ENCODE measurements around the gene INTS11. TPM values are rescaled to one million over a fixed set of nuclear protein-coding genes. Genes with fewer than 3 reads are reported as not detected.

Gene INTS11
- total and polyA plus RNA-seq, 2 of the 8 experiments (the other 6 are each of a cell fraction or from before 2014, with no cell fraction given), result 113 to 243 TPM

DNA sequence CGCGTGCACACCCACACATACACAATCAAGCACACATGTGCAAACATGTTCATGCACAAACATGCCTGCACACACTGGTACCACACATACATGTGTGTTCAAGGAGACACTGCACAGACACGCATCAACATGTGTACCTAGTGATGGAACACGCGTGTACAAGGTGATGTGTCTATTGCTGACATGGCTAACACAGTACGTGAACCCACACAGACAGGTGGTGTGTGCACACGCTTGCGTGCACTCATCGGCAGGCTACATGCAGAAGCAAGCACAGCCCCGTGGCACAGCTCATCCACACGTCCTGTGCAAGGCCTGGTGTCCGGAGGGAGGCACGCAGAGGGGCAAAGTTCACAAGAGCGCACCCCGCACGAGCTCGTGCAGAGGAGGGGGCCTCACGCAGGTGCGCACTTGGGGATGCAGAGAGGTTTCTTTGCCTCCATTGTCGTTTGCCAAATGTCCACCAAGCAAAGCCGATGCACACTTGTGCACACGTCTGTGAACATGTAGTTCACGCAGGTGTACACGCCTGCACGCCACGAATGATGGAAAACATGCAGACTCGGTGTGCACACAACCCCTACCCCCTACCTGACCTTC lies 17.7 kb downstream of the INTS11 start:
- POLR2A ChIA-PET (ENCODE audit: partially characterized antibody), result interaction anchor here (1.1 kb wide), 1 partner anchor 28 kb away, joined by 5 read pairs; no protein-coding TSS in a partner anchor
- H3K9ac ChIP-seq (replicated peaks in 1 of 4; ENCODE audit: extremely low read depth in 1 of 4, low read depth in 3 of 4, low read length in 3 of 4), result peak overlapping the region in 3 of 4 experiments; percentile 1 to 29 (median 25); a peak in 2 of 7 replicates
- no peak overlapping the region for H4K5ac ChIP-seq (ENCODE audit: insufficient read length, low read depth, low read length)
- no peak overlapping the region for H3K14ac ChIP-seq (ENCODE audit: insufficient read length)
- no peak overlapping the region for H2AFZ ChIP-seq (ENCODE audit: low read length)
- peaks cover 2 to 29% of the 10 kb centered on the region in 2 experiments for H4K20me1 ChIP-seq (replicated peaks in 1 of 2; ENCODE audit: control insufficient read depth in 1 of 2, insufficient read depth in 2 of 2, low read length in 2 of 2)
- no peak overlapping the region for H2BK120ac ChIP-seq (replicated peaks; ENCODE audit: low read depth, low read length)
- H3K56ac ChIP-seq (replicated peaks; ENCODE audit: insufficient read length, low read depth, low read length), result peak overlapping the region; percentile 7
- no peaks in the 10 kb centered on the region for H3K9me3 ChIP-seq (ENCODE audit: insufficient read depth in 2 of 2, low read depth in 1 of 2, low read length in 1 of 2)
- H3K27me3 ChIP-seq (replicated peaks in 1 of 4; ENCODE audit: control insufficient read depth in 3 of 4, extremely low read depth in 1 of 4, insufficient read depth in 3 of 4, low read length in 3 of 4), result peaks cover 0 to 4% (median 1%) of the 10 kb centered on the region in 4 experiments; a peak in 1 of 7 replicates
- no peak overlapping the region; the same call in 1 of the 2 replicates for H4K8ac ChIP-seq (ENCODE audit: extremely low read depth, insufficient read depth, low read length)
- peak overlapping the region; percentile 10; the same call in 1 of the 2 replicates for H2BK12ac ChIP-seq (ENCODE audit: low read depth, low read length)
- H3K23me2 ChIP-seq (ENCODE audit: low read depth, low read length), result peaks cover 21% of the 10 kb centered on the region; the same call in 1 of the 2 replicates
- peak overlapping the region; percentile 59 for H3K23ac ChIP-seq (ENCODE audit: insufficient read length)
- CTCF ChIA-PET (ENCODE audit: partially characterized antibody), result interaction anchor here (0.7 to 1.0 kb wide), 3 partner anchors 8 to 16 kb away, joined by 3 to 4 read pairs (median 3); no protein-coding TSS in a partner anchor
- no peak for DNase-seq (ENCODE audit: low read depth in 1 of 2, low spot score in 2 of 2)
- 85% methylated on average over 27 of the region's 27 CpGs; no CpG with 5 or more reads in 1 of the 2 experiments for WGBS, 2 experiments (ENCODE audit: extremely low coverage in 1 of 2, insufficient coverage in 1 of 2, insufficient read length in 1 of 2, insufficient replicate concordance in 2 of 2, low coverage in 1 of 2, low lambda C conversion rate in 2 of 2, missing lambda C conversion rate in 1 of 2)
- TF ChIP-seq SUZ12 (IDR thresholded peaks at IDR 0.05; ENCODE audit: low read length) (0 out of 2 replicates have a peak, but pooled peaks have one; percentile 27), BRCA1 (IDR thresholded peaks at IDR 0.05; ENCODE audit: low read depth, low read length) (no peak)
- 0 out of 2 replicates have a peak overlapping the region, but pooled peaks have one; percentile 3 for H2BK5ac ChIP-seq (ENCODE audit: low read depth, low read length)
- peaks cover 0 to 6% of the 10 kb centered on the region in 2 experiments; a peak in 1 of 4 replicates for H3K79me2 ChIP-seq (ENCODE audit: control insufficient read depth in 1 of 2, insufficient read depth in 2 of 2, low read length in 2 of 2)
- no peak for FAIRE-seq
- H3K27ac ChIP-seq (ENCODE audit: low read depth, low read length), result no peak overlapping the region
- H3K36me3 ChIP-seq (ENCODE audit: control insufficient read depth in 2 of 4, insufficient read depth in 4 of 4, low read length in 3 of 4), result peaks cover 3 to 13% (median 9%) of the 10 kb centered on the region in 4 experiments; a peak in 7 of 8 replicates
- H3K4me2 ChIP-seq (ENCODE audit: insufficient read depth in 1 of 2, low read depth in 2 of 2, low read length in 2 of 2), result peak overlapping the region; percentile 66 to 95
- 0 out of 2 replicates have a peak overlapping the region, but pooled peaks have one; percentile 21 for H2BK15ac ChIP-seq (ENCODE audit: low read length)
- no peak overlapping the region for H2BK20ac ChIP-seq (ENCODE audit: low read length)
- H3K4ac ChIP-seq (replicated peaks; ENCODE audit: insufficient read length, low read depth, low read length), result peak overlapping the region; percentile 34
- peak overlapping the region; percentile 65 to 91 (median 76) for H3K4me3 ChIP-seq (ENCODE audit: extremely low read depth in 1 of 4, insufficient read depth in 2 of 4, low read depth in 3 of 4, low read length in 4 of 4)
- peak overlapping the region; percentile 56 for H4K91ac ChIP-seq (replicated peaks; ENCODE audit: insufficient read length, low read length)
- H3K18ac ChIP-seq (ENCODE audit: extremely low read depth, low read length), result no peak overlapping the region
- H2AK5ac ChIP-seq (ENCODE audit: low read depth, low read length), result no peak overlapping the region; the same call in 1 of the 2 replicates
- peaks cover 0 to 40% (median 31%) of the 10 kb centered on the region in 4 experiments; a peak in 6 of 7 replicates for H3K4me1 ChIP-seq (replicated peaks in 1 of 4; ENCODE audit: control insufficient read depth in 3 of 4, insufficient read depth in 4 of 4, low read length in 3 of 4)
- H3K79me1 ChIP-seq (ENCODE audit: low read depth, low read length), result peaks cover 4% of the 10 kb centered on the region; the same call in 1 of the 2 replicates

Measured in H1 (cell line).